ENCODE measurements around the gene TSPEAR. TPM values are rescaled to one million over a fixed set of nuclear protein-coding genes. Genes with fewer than 3 reads are reported as not detected.
A peak's percentile ranks its signal among the peaks of the same experiment; 100 is the strongest.
"Not testable (repeated sequence)": the region's sequence is repeated elsewhere in the genome, so short reads cannot be mapped to it uniquely, and the experiment has no call there.

Gene TSPEAR
- total RNA-seq, 1 donor from 2014 or later, result 0.34 TPM

GRCh38 chr21:44551340-44551961 is 159.9 kb downstream of the TSPEAR start, which contains the start of gene KRTAP10-2:
KRTAP10-2 (minus strand) TSS chr21:44551505; CDS start chr21:44551458, 47 bp downstream.
- DNase-seq (ENCODE audit: extremely low spot score, unreplicated experiment), result no peak
- Mint-ChIP-seq H3K27me3 (no peaks in the 10 kb centered on the region), H3K4me3 (no peak within 1 kb of the TSS), H3K27ac (no peak within 1 kb of the TSS), H3K36me3 (peaks cover 6% of the 10 kb centered on the region), H3K4me1 (ENCODE audit: unreplicated experiment) (peaks cover 20% of the 10 kb centered on the region), H3K9me3 (peaks cover 9% of the 10 kb centered on the region)
- no peak for TF ChIP-seq CTCF (conservative IDR thresholded peaks at IDR 0.05)

GRCh38 chr21:44550807-44551206 is 160.6 kb downstream of the TSPEAR start:
- TF ChIP-seq CTCF (conservative IDR thresholded peaks at IDR 0.05), result no peak
- Mint-ChIP-seq H3K27ac (no peak overlapping the region), H3K36me3 (peaks cover 6% of the 10 kb centered on the region)

GRCh38 chr21:44550285-44550684 is 161.1 kb downstream of the TSPEAR start:
- not testable (repeated sequence) for H3K27ac Mint-ChIP-seq, H3K27me3 Mint-ChIP-seq, H3K9me3 Mint-ChIP-seq, H3K36me3 Mint-ChIP-seq, H3K4me3 Mint-ChIP-seq
- H3K4me1 Mint-ChIP-seq (ENCODE audit: unreplicated experiment), result peaks cover 20% of the 10 kb centered on the region
- peak; percentile 69 for DNase-seq (ENCODE audit: extremely low spot score, unreplicated experiment)

More at GRCh38 chr21:44550807-44551206, 160.6 kb downstream of the TSPEAR start:
- peaks cover 9% of the 10 kb centered on the region for H3K9me3 Mint-ChIP-seq
- no peaks in the 10 kb centered on the region for H3K27me3 Mint-ChIP-seq
- H3K4me3 Mint-ChIP-seq, result no peak overlapping the region
- peaks cover 20% of the 10 kb centered on the region for H3K4me1 Mint-ChIP-seq (ENCODE audit: unreplicated experiment)
- DNase-seq (ENCODE audit: extremely low spot score, unreplicated experiment), result no peak

- peaks cover 6% of the 10 kb centered on the region for H3K36me3 Mint-ChIP-seq
- H3K27ac Mint-ChIP-seq, result peak overlapping the region; percentile 71
- H3K4me1 Mint-ChIP-seq (ENCODE audit: unreplicated experiment), result peaks cover 20% of the 10 kb centered on the region
- H3K4me3 Mint-ChIP-seq, result no peak overlapping the region
- no peaks in the 10 kb centered on the region for H3K27me3 Mint-ChIP-seq
- peaks cover 9% of the 10 kb centered on the region for H3K9me3 Mint-ChIP-seq
- no peak for DNase-seq (ENCODE audit: extremely low spot score, unreplicated experiment)
- no peak for TF ChIP-seq CTCF (conservative IDR thresholded peaks at IDR 0.05)
Measured at GRCh38 chr21:44549525-44550211, 161.7 kb downstream of the TSPEAR start.

GRCh38 chr21:44548922-44549321 is 162.4 kb downstream of the TSPEAR start:
- H3K27ac Mint-ChIP-seq, result peak overlapping the region; percentile 71
- H3K27me3 Mint-ChIP-seq, result no peaks in the 10 kb centered on the region
- TF ChIP-seq CTCF (conservative IDR thresholded peaks at IDR 0.05), result no peak
- peaks cover 6% of the 10 kb centered on the region for H3K36me3 Mint-ChIP-seq
- peak overlapping the region; percentile 7 for H3K4me3 Mint-ChIP-seq
- peaks cover 20% of the 10 kb centered on the region for H3K4me1 Mint-ChIP-seq (ENCODE audit: unreplicated experiment)
- peaks cover 9% of the 10 kb centered on the region for H3K9me3 Mint-ChIP-seq
- no peak for DNase-seq (ENCODE audit: extremely low spot score, unreplicated experiment)

- H3K9me3 Mint-ChIP-seq, result peaks cover 9% of the 10 kb centered on the region
- peaks cover 6% of the 10 kb centered on the region for H3K36me3 Mint-ChIP-seq
- H3K4me3 Mint-ChIP-seq, result no peak overlapping the region
- DNase-seq (ENCODE audit: extremely low spot score, unreplicated experiment), result no peak
- no peaks in the 10 kb centered on the region for H3K27me3 Mint-ChIP-seq
- peak overlapping the region; percentile 71 for H3K27ac Mint-ChIP-seq
- no peak for TF ChIP-seq CTCF (conservative IDR thresholded peaks at IDR 0.05)
- peaks cover 20% of the 10 kb centered on the region for H3K4me1 Mint-ChIP-seq (ENCODE audit: unreplicated experiment)
Measured at GRCh38 chr21:44548381-44548780, 163.0 kb downstream of the TSPEAR start.

All from type B pancreatic cell (in vitro differentiated cells).